Thyroid gland (tissue), 4 donors: ENCODE results near the gene WDR4.

ENCODE experiments used
- CTCF ChIP-seq, 6 experiments: fragments of 200-600 bp in 3 of 6; fragments of 450-650 bp in 3 of 6; sonication (generic) in 3 of 6; IDR thresholded peaks; one replicate each; pipeline ENCODE4 v1.5.1; 2016 to 2019; ENCODE audit warnings: antibody characterized with exemption in 6 of 6, mild to moderate bottlenecking in 2 of 6, inconsistent platforms in 1 of 6, moderate library complexity in 1 of 6
- POLR2A ChIP-seq, 2 donors: fragments of 450-650 bp; IDR thresholded peaks; one replicate each; pipeline ENCODE4 v1.6.1; 2017; ENCODE audit warnings: antibody characterized with exemption in 2 of 2, mild to moderate bottlenecking in 2 of 2, moderate library complexity in 1 of 2

- TF ChIP-seq CTCF (IDR thresholded peaks at IDR 0.05): no peak
- TF ChIP-seq POLR2A (IDR thresholded peaks at IDR 0.05): no peak
Measured at GRCh38 chr21:42863504-42863870, 15.9 kb downstream of the WDR4 start.
